HCEC 1CT (cell line): Measurements from ENCODE around the gene ACD.
A peak's percentile ranks its signal among the peaks of the same experiment; 100 is the strongest.

Source experiments
- DNase-seq: peaks from one replicate; pipeline ENCODE4 v3.0.0-alpha.2; 2017

ACD gene

GRCh38 chr16:67645397-67646121 is 14.5 kb downstream of the ACD start:
- DNase-seq, result no peak

- DNase-seq, result no peak
These were observed 16.0 kb downstream of the ACD start for GRCh38 chr16:67644038-67644437.

- no peak for DNase-seq
These were observed 18.0 kb downstream of the ACD start for GRCh38 chr16:67641779-67642708.

- DNase-seq, result no peak
These were observed 22.4 kb downstream of the ACD start for GRCh38 chr16:67637625-67638024.

GRCh38 chr16:67636713-67637112 is 23.3 kb downstream of the ACD start:
- DNase-seq, result no peak

GRCh38 chr16:67632415-67633172 is 27.5 kb downstream of the ACD start:
- peak; percentile 35 for DNase-seq

GRCh38 chr16:67628216-67628615 is 31.8 kb downstream of the ACD start:
- no peak for DNase-seq

- DNase-seq, result no peak
These were observed 46.3 kb downstream of the ACD start for GRCh38 chr16:67613808-67614207.

- DNase-seq, result peak; percentile 3
These were observed 51.7 kb downstream of the ACD start for GRCh38 chr16:67608364-67608763.
